ENCODE measurements around the gene GRAPL.
"Not testable (repeated sequence)": the region's sequence is repeated elsewhere in the genome, so short reads cannot be mapped to it uniquely, and the experiment has no call there.

Gene GRAPL

DNA sequence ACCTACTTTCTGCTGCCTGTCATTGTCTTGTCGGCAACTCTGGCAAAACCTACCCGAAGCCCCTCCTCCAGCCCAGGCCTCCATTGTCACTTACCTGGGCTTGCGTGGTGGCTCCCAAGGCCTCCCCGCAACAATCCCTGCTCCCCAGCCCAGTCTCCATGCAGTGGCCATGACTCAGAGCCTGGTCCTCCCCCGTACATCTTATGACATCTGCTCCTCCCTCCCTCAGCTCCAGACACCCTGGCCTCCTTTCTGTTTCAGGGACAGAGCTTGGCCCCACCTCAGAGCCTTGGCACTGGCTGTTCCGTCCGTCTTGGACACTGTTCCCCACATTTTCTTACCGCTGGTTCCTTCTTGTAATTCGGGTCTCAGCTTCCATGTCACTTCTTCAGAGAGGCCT, 2.1 kb downstream of the GRAPL start:
- H3K4me1 Mint-ChIP-seq (ENCODE audit: low read depth); H3K36me3 Mint-ChIP-seq (ENCODE audit: low read depth); H3K4me3 Mint-ChIP-seq; DNase-seq; H3K9me3 Mint-ChIP-seq; H3K27ac Mint-ChIP-seq; H3K27me3 Mint-ChIP-seq: not testable (repeated sequence)

DNA sequence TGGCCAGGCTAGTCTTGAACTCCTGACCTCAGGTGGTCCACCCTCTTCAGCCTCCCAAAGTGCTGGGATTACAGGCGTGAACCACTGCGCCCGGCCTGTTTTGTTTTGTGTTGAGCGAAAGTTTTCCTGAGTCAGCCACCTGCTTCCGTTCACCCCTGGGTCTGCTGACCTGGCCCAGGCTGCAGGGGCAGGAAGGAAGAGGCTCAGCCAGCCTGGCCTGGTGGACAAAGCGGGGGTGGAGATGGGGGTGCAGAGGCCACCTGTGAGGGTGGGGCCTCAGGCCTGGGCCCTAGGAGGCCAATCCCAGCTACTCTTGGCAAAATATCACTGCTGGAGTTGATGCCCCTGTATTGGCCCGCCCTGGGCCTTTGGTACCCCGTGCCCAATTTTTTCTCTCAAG, 3.7 kb downstream of the GRAPL start:
- not testable (repeated sequence) for H3K9me3 Mint-ChIP-seq; H3K36me3 Mint-ChIP-seq (ENCODE audit: low read depth); H3K4me3 Mint-ChIP-seq; H3K27me3 Mint-ChIP-seq; DNase-seq; H3K27ac Mint-ChIP-seq; H3K4me1 Mint-ChIP-seq (ENCODE audit: low read depth)

GRCh38 chr17:19131772-19132171, 4.4 kb downstream of the GRAPL start:
- not testable (repeated sequence) for H3K36me3 Mint-ChIP-seq (ENCODE audit: low read depth); H3K27me3 Mint-ChIP-seq; H3K27ac Mint-ChIP-seq; H3K9me3 Mint-ChIP-seq; H3K4me1 Mint-ChIP-seq (ENCODE audit: low read depth); DNase-seq; H3K4me3 Mint-ChIP-seq

GRCh38 chr17:19133793-19134192, 6.4 kb downstream of the GRAPL start:
- H3K4me1 Mint-ChIP-seq (ENCODE audit: low read depth); H3K9me3 Mint-ChIP-seq; DNase-seq; H3K36me3 Mint-ChIP-seq (ENCODE audit: low read depth); H3K4me3 Mint-ChIP-seq; H3K27ac Mint-ChIP-seq; H3K27me3 Mint-ChIP-seq: not testable (repeated sequence)

GRCh38 chr17:19135391-19135790, 8.0 kb downstream of the GRAPL start:
- DNase-seq; H3K9me3 Mint-ChIP-seq; H3K27ac Mint-ChIP-seq; H3K27me3 Mint-ChIP-seq; H3K4me3 Mint-ChIP-seq; H3K4me1 Mint-ChIP-seq (ENCODE audit: low read depth); H3K36me3 Mint-ChIP-seq (ENCODE audit: low read depth): not testable (repeated sequence)

GRCh38 chr17:19136138-19136537, 8.7 kb downstream of the GRAPL start:
- H3K27ac Mint-ChIP-seq; H3K9me3 Mint-ChIP-seq; H3K4me1 Mint-ChIP-seq (ENCODE audit: low read depth); H3K4me3 Mint-ChIP-seq; H3K36me3 Mint-ChIP-seq (ENCODE audit: low read depth); DNase-seq; H3K27me3 Mint-ChIP-seq: not testable (repeated sequence)

- H3K4me3 Mint-ChIP-seq; H3K9me3 Mint-ChIP-seq; H3K36me3 Mint-ChIP-seq (ENCODE audit: low read depth); H3K27ac Mint-ChIP-seq; H3K4me1 Mint-ChIP-seq (ENCODE audit: low read depth); DNase-seq; H3K27me3 Mint-ChIP-seq: not testable (repeated sequence)
These were observed 9.2 kb downstream of the GRAPL start for GRCh38 chr17:19136605-19137004.

DNA sequence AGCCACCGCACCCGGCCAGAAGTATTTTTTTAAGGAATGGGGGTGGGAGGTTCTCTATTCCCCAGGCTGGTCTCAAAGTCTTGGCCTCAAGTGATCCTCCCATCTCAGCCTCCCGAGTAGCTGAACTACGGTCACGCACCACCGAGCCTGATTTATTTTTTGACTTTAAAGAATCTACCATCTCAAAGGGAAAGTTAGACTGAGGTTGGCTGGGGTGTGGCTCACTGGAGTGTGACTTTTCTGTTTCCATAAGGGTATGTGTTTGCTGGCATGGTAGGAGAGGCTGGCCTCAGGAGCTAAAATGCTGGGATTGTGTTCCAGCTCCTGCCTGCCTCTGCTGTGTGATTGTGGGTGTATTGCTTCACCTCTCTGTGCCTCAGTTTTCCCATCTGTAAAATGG, 10.6 kb downstream of the GRAPL start:
- H3K27ac Mint-ChIP-seq; H3K9me3 Mint-ChIP-seq; H3K4me1 Mint-ChIP-seq (ENCODE audit: low read depth); H3K36me3 Mint-ChIP-seq (ENCODE audit: low read depth); H3K4me3 Mint-ChIP-seq; DNase-seq; H3K27me3 Mint-ChIP-seq: not testable (repeated sequence)

- H3K27me3 Mint-ChIP-seq; H3K36me3 Mint-ChIP-seq (ENCODE audit: low read depth); H3K27ac Mint-ChIP-seq; H3K9me3 Mint-ChIP-seq; H3K4me1 Mint-ChIP-seq (ENCODE audit: low read depth); H3K4me3 Mint-ChIP-seq: not testable (repeated sequence)
- DNase-seq: peak; percentile 25
These were observed 14.2 kb downstream of the GRAPL start for GRCh38 chr17:19141366-19142155.

GRCh38 chr17:19142419-19142818, 15.0 kb downstream of the GRAPL start:
- H3K4me3 Mint-ChIP-seq; H3K9me3 Mint-ChIP-seq; H3K27ac Mint-ChIP-seq; H3K27me3 Mint-ChIP-seq; H3K36me3 Mint-ChIP-seq (ENCODE audit: low read depth); DNase-seq; H3K4me1 Mint-ChIP-seq (ENCODE audit: low read depth): not testable (repeated sequence)

DNA sequence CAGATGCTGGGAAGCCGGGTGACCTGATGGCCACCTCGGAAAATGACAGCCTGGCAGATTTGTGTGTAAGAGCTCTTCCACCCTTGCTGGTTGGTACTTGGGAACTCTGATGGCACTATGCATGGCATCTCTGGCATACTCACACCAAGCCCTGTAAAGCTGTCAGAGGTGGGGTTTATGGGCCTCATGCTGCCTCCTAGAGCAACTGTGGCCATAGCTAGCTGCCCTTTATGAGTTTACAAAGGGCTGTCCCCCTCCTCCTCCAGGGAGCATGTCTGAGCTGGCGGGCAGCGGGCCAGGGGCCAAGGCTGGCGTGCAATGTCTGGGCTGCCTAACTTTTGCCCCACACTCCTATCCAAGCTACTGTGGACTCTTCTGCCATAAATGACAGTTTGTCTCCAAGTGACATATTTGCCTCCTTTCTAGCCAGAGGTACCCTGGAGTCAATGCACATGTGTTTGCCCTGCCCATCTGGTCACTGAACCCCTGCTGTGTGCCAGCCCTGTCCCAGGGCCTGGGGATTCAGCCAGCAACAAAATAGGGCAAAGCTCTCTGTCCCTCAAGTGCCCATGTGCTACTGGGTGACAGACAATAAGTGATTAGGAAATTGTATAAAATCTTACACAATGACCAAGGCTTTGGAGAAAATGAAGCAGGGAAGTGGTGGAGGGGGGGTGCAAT, 15.8 kb downstream of the GRAPL start:
- H3K36me3 Mint-ChIP-seq (ENCODE audit: low read depth); H3K27me3 Mint-ChIP-seq; H3K9me3 Mint-ChIP-seq; H3K4me3 Mint-ChIP-seq; H3K27ac Mint-ChIP-seq; DNase-seq; H3K4me1 Mint-ChIP-seq (ENCODE audit: low read depth): not testable (repeated sequence)

GRCh38 chr17:19144373-19144772, 17.0 kb downstream of the GRAPL start:
- not testable (repeated sequence) for H3K9me3 Mint-ChIP-seq

DNA sequence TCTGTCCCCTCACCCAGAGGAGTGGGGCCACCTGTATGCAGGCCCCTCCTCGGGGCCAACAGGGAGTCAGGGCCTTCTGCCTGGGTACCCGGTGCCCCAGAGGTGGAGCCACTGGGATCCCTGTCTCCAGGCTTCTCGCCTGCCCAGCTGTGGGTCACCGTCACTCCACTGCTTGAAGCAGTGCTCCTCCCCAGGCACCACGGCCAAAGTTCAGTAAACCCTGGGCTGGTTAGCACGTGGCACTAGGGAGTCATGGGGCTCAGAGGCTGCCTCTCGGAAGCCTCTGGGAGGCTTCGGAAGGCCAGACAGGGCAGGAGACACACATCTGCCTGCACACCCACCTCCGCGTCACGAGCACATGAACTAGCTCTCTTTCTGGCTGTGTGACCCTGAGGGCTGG, 18.1 kb downstream of the GRAPL start:
- not testable (repeated sequence) for DNase-seq; H3K4me3 Mint-ChIP-seq; H3K27me3 Mint-ChIP-seq; H3K36me3 Mint-ChIP-seq (ENCODE audit: low read depth); H3K4me1 Mint-ChIP-seq (ENCODE audit: low read depth); H3K9me3 Mint-ChIP-seq; H3K27ac Mint-ChIP-seq

More at GRCh38 chr17:19144373-19144772, 17.0 kb downstream of the GRAPL start:
- not testable (repeated sequence) for H3K36me3 Mint-ChIP-seq (ENCODE audit: low read depth); H3K4me3 Mint-ChIP-seq; H3K27me3 Mint-ChIP-seq; H3K4me1 Mint-ChIP-seq (ENCODE audit: low read depth); H3K27ac Mint-ChIP-seq; DNase-seq

DNA sequence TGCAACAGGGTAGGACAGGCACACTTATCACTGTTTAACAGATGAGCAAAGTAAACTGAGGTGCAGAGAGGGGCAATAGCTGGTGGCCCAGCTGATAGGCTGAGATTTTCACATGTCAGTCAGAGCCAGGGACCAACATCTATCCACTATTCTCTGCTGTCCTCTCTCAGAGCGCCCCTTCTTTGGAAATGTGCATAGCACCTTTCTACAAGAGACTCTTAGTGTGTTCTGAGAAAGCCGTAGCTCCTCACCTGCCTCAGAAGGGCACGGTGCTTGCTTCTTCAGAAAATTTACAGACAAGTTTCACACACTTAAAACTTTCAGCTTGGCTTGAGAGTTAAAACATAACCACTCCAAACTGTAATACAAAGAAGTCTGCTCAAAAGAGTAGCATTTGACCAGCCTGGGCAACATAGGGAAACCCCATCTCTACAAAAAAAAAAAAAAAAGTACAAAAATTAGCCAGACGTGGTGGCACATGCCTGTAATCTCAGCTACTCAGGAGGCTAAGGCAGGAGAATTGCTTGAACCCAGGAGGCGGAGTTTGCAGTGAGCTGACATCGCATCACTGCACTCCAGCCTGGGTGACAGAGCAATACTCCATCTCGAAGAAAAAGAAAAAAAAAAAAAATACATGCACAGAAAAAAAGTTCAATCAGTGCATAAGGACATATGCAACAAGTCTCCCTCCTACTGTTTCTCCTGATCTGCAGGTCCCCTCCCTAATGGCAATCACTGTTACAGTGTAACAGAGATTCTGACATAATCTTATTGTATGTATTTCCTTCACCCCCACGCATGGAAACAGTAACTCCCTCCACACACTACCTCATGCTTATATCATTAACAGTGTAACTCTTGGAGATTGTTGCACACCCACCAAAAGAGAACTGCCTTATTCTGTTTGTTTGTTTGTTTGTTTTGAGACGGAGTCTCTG, 23.6 kb downstream of the GRAPL start:
- H3K9me3 Mint-ChIP-seq; H3K27ac Mint-ChIP-seq; H3K4me3 Mint-ChIP-seq; DNase-seq; H3K36me3 Mint-ChIP-seq (ENCODE audit: low read depth); H3K4me1 Mint-ChIP-seq (ENCODE audit: low read depth); H3K27me3 Mint-ChIP-seq: not testable (repeated sequence)

DNA sequence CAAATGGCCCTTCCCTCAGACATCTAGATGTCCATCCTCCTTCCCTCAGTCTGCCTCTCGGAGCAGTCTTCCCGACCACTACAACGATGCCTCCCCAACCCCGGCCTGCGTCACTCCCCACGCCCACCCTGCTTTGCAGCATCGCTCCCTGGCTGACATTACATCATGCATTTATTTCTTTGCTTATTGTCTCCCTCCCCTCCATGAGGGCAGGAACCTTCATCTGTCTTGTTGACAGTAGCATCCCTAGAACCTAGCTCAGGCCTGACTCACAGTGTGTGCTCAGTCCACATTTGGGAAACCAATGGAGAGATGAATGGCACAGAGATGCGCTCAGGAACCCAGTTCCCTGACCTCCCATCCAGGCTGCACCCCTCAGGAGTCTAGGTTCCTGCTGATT, 30.2 kb downstream of the GRAPL start:
- not testable (repeated sequence) for H3K4me1 Mint-ChIP-seq (ENCODE audit: low read depth); H3K9me3 Mint-ChIP-seq; H3K4me3 Mint-ChIP-seq; H3K27me3 Mint-ChIP-seq; H3K27ac Mint-ChIP-seq; DNase-seq; H3K36me3 Mint-ChIP-seq (ENCODE audit: low read depth)
